Pancreas (tissue), 10 donors: ENCODE data around the gene CTIF. TPM values are rescaled to one million over a fixed set of nuclear protein-coding genes. Genes with fewer than 3 reads are reported as not detected.

Experiments used
- ATAC-seq, 4 donors: fragments of 200-7000 bp; cut with Tn5 transposase; one replicate each; pipeline versions ENCODE4 v1.8.0 to v1.9.1; 2020; ENCODE audit warnings: mild to moderate bottlenecking in 4 of 4, moderate library complexity in 4 of 4
- DNase-seq, 6 donors: peaks; one replicate each; pipeline ENCODE4 v3.0.0-alpha.2; 2020
- FAIRE-seq: peaks from 2 replicates; lab custom pipeline; 2012; peaks lifted over from hg19 to GRCh38; lab: Jason Lieb, UNC
- H3K27ac ChIP-seq, 4 donors: fragments of 200-600 bp; sonication (generic); 1 replicate in 3 of 4; 2 replicates in 1 of 4; pipeline versions ENCODE4 v1.5.0 to v1.8.0; 2020
- H3K27me3 ChIP-seq, 4 donors: fragments of 200-600 bp; one replicate each; pipeline ENCODE4 v1.8.0; 2021
- H3K36me3 ChIP-seq, 3 donors: fragments of 200-600 bp; sonication (generic) in 1 of 3; one replicate each; pipeline versions ENCODE4 v1.5.0 to v1.8.0; 2020 to 2021
- H3K4me1 ChIP-seq, 3 donors: fragments of 200-600 bp; one replicate each; pipeline ENCODE4 v1.8.0; 2021
- H3K4me3 ChIP-seq, 4 donors: fragments of 200-600 bp; sonication (generic) in 2 of 4; one replicate each; pipeline versions ENCODE4 v1.5.0 to v1.8.0; 2020 to 2021
- H3K9me3 ChIP-seq, 4 donors: fragments of 200-600 bp; one replicate each; pipeline ENCODE4 v1.8.0; 2021
- WGBS, 2 donors: extraction: QIAGEN DNeasy Blood & Tissue Kit; methylation state at CpG; one replicate each; pipeline ENCODE4 v1.1.7; 2013; 5-methylcytosine and 5-hydroxymethylcytosine counted together
- intact Hi-C, 3 donors: fragments of 100-400 bp; cut with DNase I; formaldehyde crosslinking; loops; one replicate each; pipeline versions ENCODE4 v1.11.1 to v1.14.2; 2022
- polyA plus RNA-seq, 2 donors: library from polyadenylated mRNA; stranded (reverse); fragments of 200-250 nt; gene quantifications; one replicate each; pipeline ENCODE4 v1.2.3, GENCODE V29; 2013
- total RNA-seq, 6 donors: library from RNA; stranded (reverse); fragmentation: NEBNext Ultra II Directional in 4 of 6; extraction: Animal tissue kit (Norgen Biotek cat#: 25700) in 4 of 6; gene quantifications; one replicate each; pipeline versions ENCODE4 v1.2.1 to v1.2.4, GENCODE V29; 2021 to 2023
- TF ChIP-seq, protein P1 (sequence below), 4 donors: fragments of 200-600 bp; sonication (generic) in 3 of 4; IDR thresholded peaks; one replicate each; pipeline versions ENCODE4 v1.5.0 to v1.8.0; 2021; ENCODE audit warnings: antibody characterized with exemption in 4 of 4
- donor health status: healthy with polysubstance abuse.
- donor health status: DM: no; HTN: no; CAD: no; lungs with moderate emphysema.
- donor health status: DM: no; HTN: no; CAD: no.
- donor health status: control.
- donor health status: control.
- donor health status: Bipolar disorder and iron deficiency.
- donor health status: DM: yes; HTN: yes; CAD: no.
- donor health status: DM: no; HTN: no; CAD: no.
- donor health status: DM: no; HTN: no; CAD: no.
- donor health status: DM: yes; HTN: yes; CAD: no.

The CTIF gene
- total and polyA plus RNA-seq, 8 donors = 15.1 to 27.4 (median 16.7) TPM

DNA sequence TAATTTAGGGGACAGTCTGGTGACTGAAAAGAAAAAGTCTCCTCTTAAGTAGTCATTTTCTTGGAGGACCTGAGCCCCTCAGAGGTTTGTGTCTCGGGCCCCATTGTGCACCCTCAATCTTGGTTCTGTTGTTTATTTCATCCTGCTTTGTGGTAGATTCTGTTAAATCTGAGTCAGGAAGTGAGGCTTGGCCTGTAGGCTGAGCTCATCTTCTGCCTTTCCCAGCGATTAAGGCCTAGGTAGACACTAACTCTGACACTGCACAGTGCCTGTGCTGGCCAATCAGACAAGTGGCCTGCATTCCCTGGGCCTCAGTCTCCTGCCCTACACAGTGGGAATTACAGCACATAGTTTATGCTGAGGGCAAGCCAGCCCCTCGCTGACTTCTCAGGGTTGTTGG lies 80.2 kb downstream of the CTIF start:
- 88 to 92% methylated on average over 3 of the region's 3 CpGs for WGBS, 2 donors
- Histone ChIP-seq H3K36me3 (no peaks in the 10 kb centered on the region), H3K27me3 (no peaks in the 10 kb centered on the region), H3K27ac (no peak overlapping the region), H3K9me3 (no peaks in the 10 kb centered on the region), H3K4me3 (no peak overlapping the region), H3K4me1 (peaks cover 5 to 9% (median 6%) of the 10 kb centered on the region in 3 donors)
- TF ChIP-seq, protein P1, sequence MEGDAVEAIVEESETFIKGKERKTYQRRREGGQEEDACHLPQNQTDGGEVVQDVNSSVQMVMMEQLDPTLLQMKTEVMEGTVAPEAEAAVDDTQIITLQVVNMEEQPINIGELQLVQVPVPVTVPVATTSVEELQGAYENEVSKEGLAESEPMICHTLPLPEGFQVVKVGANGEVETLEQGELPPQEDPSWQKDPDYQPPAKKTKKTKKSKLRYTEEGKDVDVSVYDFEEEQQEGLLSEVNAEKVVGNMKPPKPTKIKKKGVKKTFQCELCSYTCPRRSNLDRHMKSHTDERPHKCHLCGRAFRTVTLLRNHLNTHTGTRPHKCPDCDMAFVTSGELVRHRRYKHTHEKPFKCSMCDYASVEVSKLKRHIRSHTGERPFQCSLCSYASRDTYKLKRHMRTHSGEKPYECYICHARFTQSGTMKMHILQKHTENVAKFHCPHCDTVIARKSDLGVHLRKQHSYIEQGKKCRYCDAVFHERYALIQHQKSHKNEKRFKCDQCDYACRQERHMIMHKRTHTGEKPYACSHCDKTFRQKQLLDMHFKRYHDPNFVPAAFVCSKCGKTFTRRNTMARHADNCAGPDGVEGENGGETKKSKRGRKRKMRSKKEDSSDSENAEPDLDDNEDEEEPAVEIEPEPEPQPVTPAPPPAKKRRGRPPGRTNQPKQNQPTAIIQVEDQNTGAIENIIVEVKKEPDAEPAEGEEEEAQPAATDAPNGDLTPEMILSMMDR (IDR thresholded peaks at IDR 0.05) = no peak
- intact Hi-C loops = no loop called here
- FAIRE-seq (no peak), ATAC-seq (no peak), DNase-seq (no peak)

DNA sequence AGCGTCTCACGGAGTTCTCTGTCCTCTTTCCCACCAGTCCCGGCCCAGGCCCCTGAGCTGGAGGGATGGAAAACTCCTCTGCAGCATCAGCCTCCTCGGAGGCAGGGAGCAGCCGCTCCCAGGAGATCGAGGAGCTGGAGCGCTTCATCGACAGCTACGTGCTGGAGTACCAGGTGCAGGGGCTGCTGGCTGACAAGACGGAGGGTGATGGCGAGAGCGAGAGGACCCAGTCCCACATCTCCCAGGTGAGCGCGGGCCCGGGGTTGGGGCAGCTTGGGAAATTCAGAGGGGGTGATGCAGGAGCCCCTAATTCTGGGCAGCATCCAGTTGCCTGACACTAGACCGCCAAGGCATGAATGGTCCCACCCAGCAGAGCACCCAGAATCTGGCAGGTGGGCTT lies 80.7 kb downstream of the CTIF start:
- no peaks in the 10 kb centered on the region for H3K9me3 ChIP-seq
- peaks cover 5 to 9% (median 6%) of the 10 kb centered on the region in 3 donors for H3K4me1 ChIP-seq
- no peak overlapping the region for H3K27ac ChIP-seq
- H3K36me3 ChIP-seq = no peaks in the 10 kb centered on the region
- no peaks in the 10 kb centered on the region for H3K27me3 ChIP-seq
- DNase-seq (no peak), FAIRE-seq (no peak), ATAC-seq (no peak)
- WGBS, 2 donors = 95% methylated on average over 16 of the region's 16 CpGs
- no peak overlapping the region for H3K4me3 ChIP-seq
- TF ChIP-seq, protein P1 (IDR thresholded peaks at IDR 0.05) = no peak
- intact Hi-C loops = no loop called here

DNA sequence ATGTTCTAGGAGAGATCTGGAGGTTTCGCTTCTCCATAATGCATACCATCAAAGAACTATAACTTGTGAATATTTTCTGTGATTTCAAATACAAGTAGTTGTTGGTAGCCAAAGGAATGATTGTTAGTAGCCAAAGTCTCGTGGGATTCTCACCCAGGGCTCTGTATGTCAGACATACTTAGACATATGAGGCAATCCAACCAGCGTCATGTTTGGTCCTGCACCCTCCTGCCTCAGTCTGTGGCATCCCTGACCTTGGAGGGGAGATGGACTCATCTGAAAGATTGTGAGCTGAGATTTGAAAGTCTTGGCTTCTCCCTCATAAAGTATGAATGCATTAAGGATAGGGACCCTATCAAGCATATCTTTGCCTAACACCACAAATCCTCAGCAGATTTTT lies 81.2 kb downstream of the CTIF start:
- ATAC-seq = no peak
- intact Hi-C loops = no loop called here
- H3K4me3 ChIP-seq = no peak overlapping the region
- no peaks in the 10 kb centered on the region for H3K27me3 ChIP-seq
- H3K4me1 ChIP-seq = peaks cover 5 to 9% (median 6%) of the 10 kb centered on the region in 3 donors
- 93 to 96% methylated on average over 3 of the region's 3 CpGs for WGBS, 2 donors
- H3K27ac ChIP-seq = no peak overlapping the region
- H3K36me3 ChIP-seq = no peaks in the 10 kb centered on the region
- TF ChIP-seq, protein P1 (IDR thresholded peaks at IDR 0.05) = no peak
- H3K9me3 ChIP-seq = no peaks in the 10 kb centered on the region
- DNase-seq = no peak
- no peak for FAIRE-seq

DNA sequence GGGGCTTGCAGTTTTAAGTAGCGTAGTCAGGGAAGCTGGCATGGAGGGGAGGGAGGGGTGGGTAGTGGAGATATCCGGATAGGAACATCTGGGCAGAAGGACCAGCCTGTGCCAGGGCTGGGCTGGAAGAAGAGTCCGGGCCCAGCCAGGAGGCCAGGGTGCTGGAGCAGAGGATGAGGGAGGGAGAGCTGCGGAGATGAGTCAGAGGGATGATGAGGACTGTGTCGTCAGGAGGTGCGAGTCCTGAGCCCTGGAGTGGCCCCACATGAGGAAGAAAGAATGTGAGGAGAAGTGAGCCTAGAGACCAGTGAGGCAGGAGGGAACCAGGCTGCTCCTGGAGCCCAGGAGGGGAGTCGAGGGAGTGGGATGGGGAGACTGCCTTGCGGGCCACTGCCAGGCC lies 82.4 kb downstream of the CTIF start:
- no peak overlapping the region for H3K27ac ChIP-seq
- H3K9me3 ChIP-seq = no peaks in the 10 kb centered on the region
- no peak for DNase-seq
- intact Hi-C loops = no loop called here
- ATAC-seq = no peak
- FAIRE-seq = no peak
- H3K36me3 ChIP-seq = no peaks in the 10 kb centered on the region
- 96% methylated on average over 8 of the region's 8 CpGs for WGBS, 2 donors
- no peak overlapping the region for H3K4me3 ChIP-seq
- TF ChIP-seq, protein P1 (IDR thresholded peaks at IDR 0.05) = no peak
- no peaks in the 10 kb centered on the region for H3K27me3 ChIP-seq
- peaks cover 0 to 5% (median 3%) of the 10 kb centered on the region in 3 donors for H3K4me1 ChIP-seq

DNA sequence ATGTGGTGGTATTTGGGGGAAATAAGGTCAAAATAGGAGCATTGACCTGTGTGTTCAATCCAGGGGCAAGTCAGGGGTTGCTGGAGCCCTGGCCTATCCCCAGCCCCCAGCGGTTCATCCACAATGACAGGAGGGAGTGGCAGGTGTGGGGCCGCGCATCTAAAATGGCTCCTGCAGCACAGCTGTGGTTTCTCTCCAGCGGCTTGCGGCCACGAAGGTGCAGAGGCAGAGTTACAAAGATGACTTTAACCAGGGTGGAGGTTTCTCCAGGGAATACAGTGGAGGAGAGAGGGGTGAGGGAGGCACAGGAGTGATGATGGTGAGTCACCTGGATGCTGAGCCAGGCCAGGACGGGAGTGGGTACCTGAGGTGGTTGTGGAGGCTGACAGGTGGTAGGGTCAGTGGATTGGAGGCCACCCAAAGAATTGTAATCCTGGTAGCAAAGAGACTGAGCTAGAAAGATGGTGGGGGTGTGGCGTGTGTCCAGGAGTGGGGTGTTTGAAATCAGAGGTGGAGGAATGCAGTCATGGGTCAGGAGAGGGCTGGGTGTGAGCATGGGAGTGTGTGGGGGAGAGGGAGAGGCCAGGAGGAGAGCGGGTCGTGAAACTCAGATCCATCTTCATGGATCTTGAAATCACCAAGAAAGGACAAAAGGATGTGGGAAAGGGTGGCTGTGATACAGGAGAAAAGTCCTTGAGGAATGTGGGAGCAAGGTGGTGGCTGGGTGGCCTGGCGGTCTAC lies 83.2 kb downstream of the CTIF start:
- no peaks in the 10 kb centered on the region for H3K9me3 ChIP-seq
- no peaks in the 10 kb centered on the region for H3K36me3 ChIP-seq
- no peak for DNase-seq
- no peaks in the 10 kb centered on the region for H3K4me1 ChIP-seq
- no peak for ATAC-seq
- H3K27me3 ChIP-seq = no peaks in the 10 kb centered on the region
- no peak overlapping the region for H3K27ac ChIP-seq
- FAIRE-seq = no peak
- H3K4me3 ChIP-seq = no peak overlapping the region
- TF ChIP-seq, protein P1 (IDR thresholded peaks at IDR 0.05) = no peak
- WGBS, 2 donors = 85 to 88% methylated on average over 11 of the region's 11 CpGs
- intact Hi-C loops = no loop called here
